GM12865 (cell line): ENCODE measurements around the gene ZAP70.

Experiments used
- DNase-seq: peaks from one replicate; pipeline ENCODE4 v3.0.0; 2010; ENCODE audit warnings: low read depth
- H3K4me3 ChIP-seq: 2 replicates; pipeline ENCODE4 v1.5.1; 2011; ENCODE audit warnings: mild to moderate bottlenecking, low read depth, low read length, control low read depth
- CTCF ChIP-seq: IDR thresholded peaks from 2 replicates; pipeline ENCODE4 v1.5.1; 2011; ENCODE audit warnings: low read length, control low read depth, low read depth, inconsistent platforms; ENCODE audit not compliant: insufficient read depth; ENCODE audit errors: missing control alignments

Gene ZAP70

GRCh38 chr2:97713296-97714083, at the start of gene ZAP70:
Gene ZAP70, plus strand, starts transcription at chr2:97713576. Its CDS starts 10,461 bp downstream, at chr2:97724037.
- DNase-seq, result peak; percentile 32
- H3K4me3 ChIP-seq, result no peak within 1 kb of the TSS
- no peak for TF ChIP-seq CTCF

GRCh38 chr2:97663626-97663961, 49.8 kb upstream of the ZAP70 start:
- peak overlapping the region; percentile 82 for H3K4me3 ChIP-seq
- TF ChIP-seq CTCF, result no peak
- no peak for DNase-seq

GRCh38 chr2:97663962-97664635, 49.3 kb upstream of the ZAP70 start, which contains the start of gene ACTR1B:
Gene ACTR1B, minus strand, starts transcription at chr2:97664044. Its CDS starts 154 bp downstream, at chr2:97663890.
- DNase-seq, result peak; percentile 99
- H3K4me3 ChIP-seq, result peak within 1 kb of the TSS; percentile 85
- TF ChIP-seq CTCF, result peak; percentile 41

- TF ChIP-seq CTCF, result no peak
- DNase-seq, result no peak
- H3K4me3 ChIP-seq, result peak overlapping the region; percentile 85
Measured at GRCh38 chr2:97664636-97664970, 48.8 kb upstream of the ZAP70 start.

- no peak for TF ChIP-seq CTCF
Measured at GRCh38 chr2:97669448-97669847, 43.9 kb upstream of the ZAP70 start, which contains the start of gene C2orf92. Gene C2orf92, plus strand, starts transcription at chr2:97669713. Its CDS starts 76 bp downstream, at chr2:97669789.

GRCh38 chr2:97670471-97670870, 42.9 kb upstream of the ZAP70 start:
- DNase-seq, result no peak
- H3K4me3 ChIP-seq, result no peak overlapping the region
- no peak for TF ChIP-seq CTCF

More at GRCh38 chr2:97669448-97669847, 43.9 kb upstream of the ZAP70 start, which contains the start of gene C2orf92:
- no peak within 1 kb of the TSS for H3K4me3 ChIP-seq
- no peak for DNase-seq
